Midbrain (tissue), 1 donor: Measurements from ENCODE around the gene ADARB1.

Experiments
- DNase-seq: peaks from one replicate; lab custom pipeline; 2025; lab: John Stamatoyannopoulos, UW

ADARB1 gene

GRCh38 chr21:45203983-45204382, 129.6 kb downstream of the ADARB1 start:
- no peak for DNase-seq

GRCh38 chr21:45204395-45204794, 130.0 kb downstream of the ADARB1 start:
- no peak for DNase-seq

GRCh38 chr21:45207839-45208626, 133.7 kb downstream of the ADARB1 start:
- DNase-seq: peak; percentile 22

- DNase-seq: no peak
Observed at GRCh38 chr21:45208627-45208951, 134.2 kb downstream of the ADARB1 start.

GRCh38 chr21:45209046-45209445, 134.7 kb downstream of the ADARB1 start:
- no peak for DNase-seq

GRCh38 chr21:45209685-45210284, 135.4 kb downstream of the ADARB1 start:
- DNase-seq: peak; percentile 16

GRCh38 chr21:45210461-45210983, 136.1 kb downstream of the ADARB1 start:
- DNase-seq: no peak

GRCh38 chr21:45211661-45212060, 137.3 kb downstream of the ADARB1 start:
- DNase-seq: no peak

- DNase-seq: no peak
Observed at GRCh38 chr21:45213392-45213791, 139.0 kb downstream of the ADARB1 start.

GRCh38 chr21:45215213-45215612, 140.8 kb downstream of the ADARB1 start:
- DNase-seq: no peak

GRCh38 chr21:45217010-45217409, 142.6 kb downstream of the ADARB1 start:
- no peak for DNase-seq

GRCh38 chr21:45219517-45219916, 145.1 kb downstream of the ADARB1 start:
- DNase-seq: no peak

- no peak for DNase-seq
Observed at GRCh38 chr21:45220071-45220481, 145.7 kb downstream of the ADARB1 start.

GRCh38 chr21:45220714-45221490, 146.5 kb downstream of the ADARB1 start:
- no peak for DNase-seq

GRCh38 chr21:45222001-45222400, 147.6 kb downstream of the ADARB1 start:
- no peak for DNase-seq

GRCh38 chr21:45223236-45224185, 149.1 kb downstream of the ADARB1 start:
- no peak for DNase-seq

GRCh38 chr21:45224189-45224938, 150.0 kb downstream of the ADARB1 start:
- DNase-seq: no peak

GRCh38 chr21:45225041-45225740, 150.8 kb downstream of the ADARB1 start:
- DNase-seq: no peak

- DNase-seq: no peak
Observed at GRCh38 chr21:45225741-45226327, 151.5 kb downstream of the ADARB1 start.
